Left renal cortex interstitium (tissue), 4 donors: ENCODE results near the gene LDLRAD3. TPM values are rescaled to one million over a fixed set of nuclear protein-coding genes. Genes with fewer than 3 reads are reported as not detected.
"Not testable (repeated sequence)": the region's sequence is repeated elsewhere in the genome, so short reads cannot be mapped to it uniquely, and the experiment has no call there.

ENCODE experiments used
- DNase-seq, 4 donors: peaks; one replicate each; pipeline ENCODE4 v3.0.0-alpha.2; 2013; ENCODE audit warnings: low read depth in 4 of 4, low spot score in 2 of 4, missing footprints in 1 of 4
- polyA plus RNA-seq, 4 donors: library from polyadenylated mRNA; unstranded; fragments of 120-200 nt; gene quantifications; one replicate each; pipeline ENCODE4 v1.2.1, GENCODE V29; 2013; ENCODE audit not compliant: insufficient read length in 4 of 4

The LDLRAD3 gene
- polyA plus RNA-seq, 4 donors: 21.9 to 25.6 (median 24.4) TPM

DNA sequence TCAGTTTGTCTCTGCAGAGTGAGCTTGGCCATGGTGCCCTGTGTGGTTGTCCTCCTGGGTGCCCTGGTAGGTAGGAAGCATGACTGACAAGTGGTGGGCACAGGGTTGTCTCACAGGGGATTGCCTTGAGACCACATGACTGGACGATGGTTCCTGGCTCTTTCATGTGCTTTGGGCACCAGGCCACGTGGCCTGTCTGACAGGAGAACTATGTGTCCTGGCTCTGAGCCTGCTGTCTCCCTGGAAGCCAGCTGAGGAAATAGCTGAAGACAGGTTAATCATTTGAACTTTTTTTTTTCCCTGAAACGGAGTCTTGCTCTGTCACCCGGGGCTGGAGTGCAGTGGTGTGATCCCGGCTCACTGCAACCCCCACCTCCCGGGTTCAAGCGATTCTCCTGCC lies 93.2 kb downstream of the LDLRAD3 start:
- DNase-seq: no peak

GRCh38 chr11:36038541-36038940 lies 94.7 kb downstream of the LDLRAD3 start:
- DNase-seq: no peak

- no peak for DNase-seq
These were observed 95.6 kb downstream of the LDLRAD3 start for GRCh38 chr11:36039471-36039870.

GRCh38 chr11:36041988-36042611 lies 98.2 kb downstream of the LDLRAD3 start:
- no peak for DNase-seq

DNA sequence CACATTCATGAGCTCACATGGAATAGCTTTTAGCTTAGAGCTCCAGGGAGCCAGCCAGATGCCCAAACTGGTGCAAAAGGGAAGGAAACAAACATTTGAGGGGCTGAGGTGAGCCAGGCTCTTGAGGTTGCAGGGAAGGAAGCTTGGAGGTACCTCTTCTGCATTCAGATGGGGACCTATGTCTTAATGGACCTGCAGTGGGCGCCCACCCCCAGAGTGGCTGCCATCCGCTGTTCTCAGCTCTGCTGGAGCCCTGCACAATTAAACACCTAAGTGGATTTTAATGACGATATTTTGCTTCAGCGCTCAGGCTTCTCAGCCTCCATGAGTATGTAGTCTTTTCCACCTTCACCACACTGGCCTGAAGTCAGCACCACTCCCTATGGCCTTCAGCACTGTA lies 100.8 kb downstream of the LDLRAD3 start:
- DNase-seq: no peak

DNA sequence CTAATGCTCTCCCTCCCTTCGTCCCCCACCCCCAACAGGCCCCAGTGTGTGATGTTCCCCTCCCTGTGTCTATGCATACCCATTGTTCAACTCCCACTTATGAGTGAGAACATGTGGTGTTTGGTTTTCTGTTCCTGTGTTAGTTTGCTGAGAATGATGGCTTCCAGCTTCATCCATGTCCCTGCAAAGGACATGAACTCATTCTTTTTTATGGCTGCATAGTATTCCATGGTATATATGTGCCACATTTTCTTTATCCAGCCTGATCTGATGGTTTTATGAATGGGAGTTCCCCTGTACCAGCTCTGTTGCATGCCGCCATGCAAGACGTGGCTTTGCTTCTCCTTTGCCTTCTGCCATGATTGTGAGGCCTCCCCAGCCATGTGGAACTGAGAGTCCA lies 102.1 kb downstream of the LDLRAD3 start:
- not testable (repeated sequence) for DNase-seq

DNA sequence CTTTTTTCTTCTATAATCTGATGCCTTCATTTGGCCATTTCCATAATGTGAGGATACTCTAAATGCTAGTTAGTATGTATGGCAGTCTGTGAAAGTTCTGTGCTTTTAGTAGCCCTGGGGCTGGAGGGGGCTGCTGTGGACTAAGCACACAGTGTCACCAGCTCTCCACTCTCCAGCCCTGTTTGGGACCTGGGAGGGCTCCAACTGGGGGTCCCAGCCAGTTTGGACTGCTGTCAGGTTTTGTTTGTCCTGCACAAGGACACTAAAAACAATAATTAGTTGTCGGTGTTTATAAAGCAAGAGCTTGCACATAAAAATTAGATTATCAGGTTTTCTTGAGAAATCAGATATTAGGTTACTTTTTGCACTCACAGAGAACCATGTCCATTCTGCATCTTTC lies 103.1 kb downstream of the LDLRAD3 start:
- no peak for DNase-seq

GRCh38 chr11:36047344-36047743 lies 103.5 kb downstream of the LDLRAD3 start:
- DNase-seq: no peak

GRCh38 chr11:36048496-36049247 lies 104.8 kb downstream of the LDLRAD3 start:
- no peak for DNase-seq

- no peak for DNase-seq
These were observed 107.6 kb downstream of the LDLRAD3 start for GRCh38 chr11:36051235-36052144.

GRCh38 chr11:36053281-36053680 lies 109.4 kb downstream of the LDLRAD3 start:
- no peak for DNase-seq

- DNase-seq: no peak
These were observed 110.0 kb downstream of the LDLRAD3 start for GRCh38 chr11:36053862-36054261.

GRCh38 chr11:36054628-36055027 lies 110.8 kb downstream of the LDLRAD3 start:
- no peak for DNase-seq

DNA sequence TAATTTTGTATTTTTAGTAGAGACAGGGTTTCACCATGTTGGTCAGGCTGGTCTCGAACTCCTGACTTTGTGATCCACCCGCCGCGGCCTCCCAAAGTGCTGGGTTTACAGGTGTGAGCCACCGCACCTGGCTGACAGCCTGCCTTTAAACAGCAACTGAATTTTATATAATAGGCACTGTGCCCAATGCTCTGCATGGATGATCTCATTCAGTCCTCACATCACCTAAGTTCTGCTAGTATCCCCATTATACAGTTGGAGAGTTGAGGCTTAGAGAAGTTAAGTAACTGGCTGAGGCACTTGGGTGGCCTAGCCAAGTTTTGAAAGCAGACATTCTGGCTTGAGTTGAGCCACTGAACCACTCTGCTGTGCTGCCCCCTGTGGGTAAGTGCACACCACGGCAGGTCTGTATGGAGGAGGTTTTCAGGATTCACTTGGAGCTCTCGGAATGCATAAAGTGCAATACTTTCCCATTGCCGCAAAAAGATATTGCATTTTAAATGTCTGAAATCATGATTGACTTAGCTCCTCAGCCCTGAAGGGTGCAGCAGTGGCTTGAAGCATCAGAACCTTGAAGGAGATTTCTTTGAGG lies 112.4 kb downstream of the LDLRAD3 start:
- no peak for DNase-seq

DNA sequence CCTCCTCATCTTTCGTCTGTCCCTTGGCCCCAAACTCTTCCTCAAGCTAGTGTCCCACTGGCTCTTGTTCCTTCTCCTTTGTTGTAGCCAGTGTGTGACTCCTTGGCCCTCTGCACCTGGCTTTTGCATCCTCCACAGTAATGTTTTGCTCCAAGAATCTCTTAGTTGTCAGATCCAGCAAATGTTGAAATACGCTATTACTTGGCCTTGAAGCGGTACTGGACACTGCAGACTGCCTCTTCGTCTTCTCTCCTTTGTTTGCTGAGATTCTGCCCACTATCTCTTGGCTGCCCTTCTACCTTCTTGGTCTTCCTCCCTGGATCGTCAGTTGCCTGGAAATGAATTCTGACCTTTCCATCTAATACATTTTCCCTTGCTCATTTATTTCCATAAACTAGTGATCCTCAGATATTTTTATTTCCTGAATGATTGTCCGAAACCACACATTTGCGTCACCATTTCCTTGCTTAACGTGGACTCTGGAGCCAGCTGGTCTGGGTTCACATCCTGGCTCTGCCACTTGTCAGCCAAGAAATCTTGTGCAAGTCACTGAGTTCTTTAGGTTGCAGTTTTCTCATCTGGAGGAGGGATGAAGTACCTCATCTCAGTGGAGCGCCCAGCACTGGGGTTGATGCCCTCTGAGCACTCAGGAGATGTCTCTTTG lies 113.6 kb downstream of the LDLRAD3 start:
- DNase-seq: no peak

DNA sequence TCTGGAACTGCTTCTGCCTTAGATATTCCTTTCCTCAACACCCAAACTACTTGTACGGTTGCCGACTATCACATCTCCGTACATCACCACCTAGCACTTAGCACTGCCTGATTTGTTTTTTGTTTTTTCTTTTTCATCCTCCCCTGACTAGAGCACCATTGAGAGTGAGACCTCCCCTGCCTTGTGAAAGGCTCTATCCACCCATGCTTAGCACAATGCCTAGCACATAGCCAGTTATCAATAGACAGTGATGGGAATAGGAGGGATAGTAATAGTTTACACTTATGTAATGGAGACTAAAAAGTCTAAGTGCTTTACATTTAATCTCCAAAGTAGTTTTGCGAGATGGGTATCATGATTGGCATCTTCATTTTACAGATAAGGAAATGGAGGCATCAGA lies 115.8 kb downstream of the LDLRAD3 start:
- DNase-seq: no peak

- no peak for DNase-seq
These were observed 117.1 kb downstream of the LDLRAD3 start for GRCh38 chr11:36060926-36061325.

DNA sequence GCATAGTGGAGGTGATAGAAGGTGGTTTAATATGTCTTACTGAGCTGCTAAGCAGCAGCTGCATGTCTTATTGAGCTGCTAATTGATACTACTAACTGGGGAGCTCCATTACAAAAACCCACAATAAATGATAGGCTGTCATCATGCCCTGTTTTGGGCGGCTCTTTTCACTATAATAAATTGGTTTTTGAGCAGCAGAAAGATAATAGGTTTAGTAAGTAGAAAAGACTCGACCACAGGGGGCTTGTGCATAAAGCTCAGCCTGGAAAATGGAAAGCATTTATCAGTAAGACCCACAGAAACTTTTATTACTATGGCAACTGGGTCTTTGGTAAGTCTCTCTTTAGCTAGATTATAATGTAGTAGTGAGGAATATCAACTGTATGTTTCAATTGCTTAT lies 117.6 kb downstream of the LDLRAD3 start:
- DNase-seq: no peak

DNA sequence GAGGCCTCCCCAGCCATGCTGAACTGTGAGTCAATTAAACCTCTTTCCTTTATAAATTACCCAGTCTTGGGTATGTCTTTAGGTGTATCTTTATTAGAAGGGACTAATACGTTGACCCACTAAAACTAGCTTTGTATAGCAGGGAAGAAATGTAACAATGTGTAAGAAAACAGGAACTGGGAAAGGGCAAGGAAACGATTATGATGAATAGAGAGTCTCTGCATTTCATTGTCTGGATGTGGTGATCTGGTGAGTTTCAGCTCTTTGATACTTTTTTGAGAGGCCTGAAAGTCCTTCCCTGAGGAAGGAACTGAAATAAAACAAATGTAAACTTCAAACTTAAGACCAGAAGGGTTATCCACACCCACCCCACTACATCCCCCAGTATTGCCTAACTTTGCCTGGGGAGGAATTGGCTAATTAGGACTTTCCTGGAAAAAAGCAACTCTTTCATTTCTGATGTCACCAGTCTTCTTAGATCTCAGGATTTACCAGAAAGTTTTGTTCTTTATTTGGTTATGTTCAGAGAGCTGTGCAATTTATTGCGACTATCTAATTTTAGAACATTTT lies 119.0 kb downstream of the LDLRAD3 start:
- no peak for DNase-seq

DNA sequence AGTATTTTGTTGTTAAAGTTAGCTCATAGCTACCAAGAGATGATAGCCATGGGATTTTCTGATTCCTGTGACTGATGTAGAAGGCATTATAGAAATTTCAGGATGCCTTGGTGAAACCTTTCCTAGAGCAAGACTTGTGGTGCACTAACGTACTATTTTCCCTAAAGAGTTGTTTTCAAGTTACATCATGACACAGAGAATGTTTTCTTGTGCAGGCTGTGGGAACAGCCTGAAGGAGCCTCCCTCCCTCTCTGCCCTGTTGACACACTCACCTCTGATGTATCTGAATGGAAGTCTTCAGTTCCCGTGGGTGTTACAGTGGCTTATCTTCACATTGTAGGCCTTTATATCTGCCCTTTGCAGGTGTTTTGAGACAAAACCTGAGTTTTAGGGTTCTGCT lies 121.6 kb downstream of the LDLRAD3 start:
- DNase-seq: no peak
